Astrocyte of the spinal cord (primary cell): Measurements from ENCODE around the gene RFX7.

Experiments used
- DNase-seq: peaks from one replicate; pipeline ENCODE4 v3.0.0; 2011; ENCODE audit warnings: low read depth, low spot score
- H3K4me3 ChIP-seq: 2 replicates; pipeline ENCODE4 v1.5.1; 2011; ENCODE audit warnings: low read depth, mild to moderate bottlenecking, low read length, moderate library complexity
- CTCF ChIP-seq: IDR thresholded peaks from 2 replicates; pipeline ENCODE4 v1.5.1; 2012; ENCODE audit warnings: low read depth, mild to moderate bottlenecking, low read length, inconsistent platforms
- in situ Hi-C: cut with HindIII; loops from 2 replicates; pipeline ENCODE4 v1.10.0; 2017; ENCODE audit warnings: low sequenced_read_pairs

The RFX7 gene

GRCh38 chr15:56199038-56199437 is 44.6 kb downstream of the RFX7 start:
- in situ Hi-C loops: no loop called here
- H3K4me3 ChIP-seq: no peak overlapping the region
- no peak for DNase-seq
- no peak for TF ChIP-seq CTCF

GRCh38 chr15:56194035-56194434 is 49.6 kb downstream of the RFX7 start:
- no peak for TF ChIP-seq CTCF
- in situ Hi-C loops: no loop called here
- no peak overlapping the region for H3K4me3 ChIP-seq
- no peak for DNase-seq

- H3K4me3 ChIP-seq: no peak overlapping the region
- DNase-seq: no peak
- no peak for TF ChIP-seq CTCF
- in situ Hi-C loops: no loop called here
Measured at GRCh38 chr15:56192659-56193442, 50.8 kb downstream of the RFX7 start.

- no peak for TF ChIP-seq CTCF
- no peak for DNase-seq
- in situ Hi-C loops: no loop called here
- H3K4me3 ChIP-seq: no peak overlapping the region
Measured at GRCh38 chr15:56187665-56188064, 56.0 kb downstream of the RFX7 start.

- no peak for DNase-seq
- no peak for TF ChIP-seq CTCF
- in situ Hi-C loops: no loop called here
- no peak overlapping the region for H3K4me3 ChIP-seq
Measured at GRCh38 chr15:56185980-56186379, 57.7 kb downstream of the RFX7 start.

GRCh38 chr15:56184516-56184915 is 59.2 kb downstream of the RFX7 start:
- DNase-seq: no peak
- TF ChIP-seq CTCF: no peak
- no peak overlapping the region for H3K4me3 ChIP-seq
- in situ Hi-C loops: no loop called here

- no peak for DNase-seq
- in situ Hi-C loops: no loop called here
- H3K4me3 ChIP-seq: no peak overlapping the region
- TF ChIP-seq CTCF: no peak
Measured at GRCh38 chr15:56180851-56181250, 62.8 kb downstream of the RFX7 start.
